HG02970 (cell line): ENCODE data around the gene REEP6.
"Not testable (repeated sequence)": the region's sequence is repeated elsewhere in the genome, so short reads cannot be mapped to it uniquely, and the experiment has no call there.

Experiments
- ATAC-seq: cut with Tn5 transposase; IDR thresholded peaks from one replicate; pipeline ENCODE4 v1.9.1; 2021; ENCODE audit warnings: mild to moderate bottlenecking, moderate library complexity, moderate number of reproducible peaks; ENCODE audit not compliant: unreplicated experiment, low FRiP score

The REEP6 gene

DNA sequence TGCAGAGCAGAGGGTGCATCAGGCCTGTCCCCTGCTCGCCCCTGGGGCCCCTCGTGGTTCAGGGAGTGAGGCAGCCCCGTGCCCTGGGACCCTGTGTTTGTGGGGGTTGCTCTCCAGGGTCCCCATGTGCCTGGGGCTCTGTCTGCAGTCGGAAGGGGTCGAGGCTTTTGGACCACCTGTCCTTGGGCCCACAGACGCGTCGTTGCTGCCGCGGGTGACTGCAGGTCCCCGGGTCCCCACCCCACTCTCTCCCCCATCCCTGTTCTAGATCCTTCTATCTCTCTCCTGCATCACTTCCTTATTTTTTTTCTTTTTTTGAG, 2.7 kb upstream of the REEP6 start:
- no peak for ATAC-seq

DNA sequence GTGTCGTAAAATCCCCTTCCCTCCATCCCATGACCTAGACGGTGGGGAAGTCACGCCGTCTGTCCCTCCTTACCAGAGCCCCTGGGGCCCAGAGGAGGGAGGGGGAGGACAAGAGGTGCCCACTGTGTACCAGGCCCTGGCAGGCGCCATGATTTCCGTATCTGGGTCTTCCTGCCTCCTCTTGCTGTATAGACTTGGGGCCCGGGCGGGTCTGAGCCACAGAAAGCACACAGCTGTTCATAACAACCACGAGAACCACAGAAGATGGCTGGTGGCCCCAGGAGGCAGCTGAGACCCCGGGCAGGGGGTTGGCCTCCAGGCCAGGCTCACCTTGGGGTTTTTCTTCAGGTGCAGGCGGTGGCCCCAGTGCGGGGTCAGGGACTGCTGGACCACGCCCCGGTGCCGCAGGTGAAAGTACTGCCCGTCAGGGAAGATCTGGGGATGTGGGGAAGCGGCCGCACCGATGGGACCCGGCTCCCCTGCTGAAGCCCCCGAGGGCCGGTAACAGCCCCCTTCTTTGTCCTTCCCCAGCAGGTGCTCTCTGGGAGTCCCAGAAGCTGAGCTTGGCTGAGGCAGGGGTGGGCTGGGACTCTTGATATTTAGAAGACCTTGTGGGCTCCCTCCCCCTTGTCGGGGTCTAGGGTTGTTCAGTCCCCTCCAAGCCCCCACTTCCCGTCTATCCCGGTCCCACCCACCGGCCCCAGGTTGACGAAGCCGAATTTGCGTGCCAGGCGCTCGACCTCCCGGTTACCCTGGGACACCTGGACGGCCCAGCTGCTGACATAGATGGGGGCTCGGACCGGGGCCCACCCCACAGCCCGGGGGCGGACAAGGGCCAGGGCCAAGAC, 1.3 kb upstream of the REEP6 start:
- no peak for ATAC-seq

DNA sequence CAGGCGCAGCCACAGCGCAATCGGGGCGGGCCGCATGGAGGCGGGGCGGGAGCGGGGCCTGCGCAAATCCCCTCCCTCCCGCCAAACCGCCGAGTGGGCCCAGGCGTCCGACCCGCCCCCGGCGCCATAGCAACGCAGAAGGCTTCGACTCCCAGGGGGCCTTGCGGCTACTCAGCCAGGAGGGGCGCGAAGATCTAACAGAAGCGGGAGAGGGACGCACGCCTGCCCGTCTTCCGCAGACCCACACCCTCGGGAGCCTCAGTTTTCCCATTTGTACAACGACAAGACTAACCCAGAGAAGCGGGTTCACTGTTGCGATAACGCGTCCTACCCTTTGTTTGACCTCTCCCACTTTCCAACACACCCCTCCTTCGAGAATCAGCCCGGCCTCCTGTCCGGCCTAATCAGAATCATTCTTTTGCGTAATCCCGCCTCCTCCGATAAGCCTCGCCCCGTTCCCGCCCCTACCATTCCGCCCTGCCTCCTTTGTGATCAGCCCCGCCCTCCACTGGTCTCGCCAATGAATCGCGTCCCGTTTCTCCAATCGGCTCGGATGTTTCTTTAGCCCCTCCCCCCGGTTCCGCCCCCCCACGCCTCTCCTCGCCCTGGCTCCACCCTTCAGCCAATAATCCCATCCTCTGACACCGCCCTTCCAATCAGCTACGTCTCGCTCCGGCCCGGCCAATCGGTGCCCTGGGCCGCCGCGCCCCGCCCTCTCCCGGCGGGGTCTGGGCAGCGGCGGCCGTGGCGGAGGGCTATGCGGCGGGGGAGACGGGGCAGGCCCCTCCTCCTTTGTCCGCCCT, 469 bp upstream of the REEP6 start, which contains the start of gene PCSK4:
PCSK4 (minus strand) TSS at position 40 of the 803 bp plus-strand sequence; CDS start at position 36, 4 bp downstream.
- ATAC-seq, result peak; percentile 82

DNA sequence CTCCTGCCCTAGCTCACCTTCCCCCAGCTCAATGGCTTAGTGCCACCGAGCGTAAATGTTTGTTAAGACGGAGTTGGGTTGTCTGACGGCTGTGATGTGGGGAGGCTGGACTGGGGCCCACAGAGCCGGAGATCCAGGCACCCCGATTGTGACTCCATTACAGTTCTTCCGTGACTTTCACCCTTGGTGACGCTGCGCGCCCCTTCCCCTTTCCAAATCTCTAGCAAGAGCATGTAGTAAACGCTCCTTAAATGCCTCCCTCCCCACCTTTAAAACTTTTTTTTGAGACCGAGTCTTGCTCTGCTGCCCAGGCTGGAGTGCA, 829 bp downstream of the REEP6 start:
- ATAC-seq, result no peak

DNA sequence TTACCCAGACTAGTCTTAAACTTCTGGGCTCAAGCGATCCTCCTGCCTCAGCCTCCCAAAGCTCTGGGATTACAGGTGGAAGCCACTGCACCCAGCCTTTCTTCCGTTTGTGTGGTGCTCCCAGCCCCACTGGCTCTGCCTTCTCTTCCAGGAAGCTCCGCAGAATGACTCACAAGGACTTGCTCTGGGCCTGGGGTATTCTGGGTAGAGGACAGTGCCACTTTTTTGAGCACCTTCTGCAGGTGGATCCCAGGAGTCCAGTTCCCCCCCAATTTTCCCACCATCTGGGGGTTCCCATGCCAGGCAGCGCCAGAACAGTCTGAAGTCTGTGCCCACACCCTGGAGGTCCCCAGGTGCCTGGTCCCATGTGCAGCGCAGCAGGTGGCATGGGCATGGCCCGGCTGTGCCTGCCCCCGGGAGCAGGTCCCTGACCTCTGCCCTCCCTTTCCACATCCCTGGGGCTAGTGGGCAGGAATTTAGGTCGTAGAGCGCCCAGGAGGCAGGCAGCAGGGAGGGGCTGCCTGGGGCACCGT, 1.6 kb downstream of the REEP6 start:
- ATAC-seq, result no peak

DNA sequence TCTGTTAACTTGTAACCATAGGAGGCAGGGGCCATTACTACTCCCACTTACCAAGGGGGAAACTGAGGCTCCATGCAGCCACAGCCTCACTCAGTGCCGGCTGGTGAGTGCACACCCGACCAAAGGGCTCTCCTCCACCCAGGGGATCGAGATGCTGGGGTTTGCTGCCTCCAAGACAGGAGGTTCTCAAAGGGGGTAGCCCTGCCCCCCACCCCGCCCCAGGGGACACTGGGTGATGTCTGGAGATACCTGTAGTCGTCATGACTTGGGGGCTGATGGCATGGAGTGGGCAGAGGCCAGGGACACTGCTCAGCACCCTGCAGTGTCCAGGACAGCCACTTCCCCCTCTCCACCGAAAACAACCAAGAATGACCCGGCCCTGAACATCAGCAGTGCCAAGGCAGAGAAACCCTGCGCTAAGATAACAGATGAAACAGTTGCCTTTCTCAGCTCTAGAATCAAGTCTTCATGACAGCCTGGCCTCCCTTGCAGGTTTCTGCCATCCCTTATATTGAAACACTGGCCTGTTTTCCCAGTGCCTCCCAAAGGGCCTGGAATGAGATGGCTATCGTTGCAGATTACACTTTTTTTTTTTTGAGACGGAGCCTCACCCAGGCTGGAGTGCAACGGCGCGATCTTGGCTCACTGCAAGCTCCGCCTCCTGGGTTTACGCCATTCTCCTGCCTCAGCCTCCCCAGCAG, 3.3 kb downstream of the REEP6 start:
- no peak for ATAC-seq

DNA sequence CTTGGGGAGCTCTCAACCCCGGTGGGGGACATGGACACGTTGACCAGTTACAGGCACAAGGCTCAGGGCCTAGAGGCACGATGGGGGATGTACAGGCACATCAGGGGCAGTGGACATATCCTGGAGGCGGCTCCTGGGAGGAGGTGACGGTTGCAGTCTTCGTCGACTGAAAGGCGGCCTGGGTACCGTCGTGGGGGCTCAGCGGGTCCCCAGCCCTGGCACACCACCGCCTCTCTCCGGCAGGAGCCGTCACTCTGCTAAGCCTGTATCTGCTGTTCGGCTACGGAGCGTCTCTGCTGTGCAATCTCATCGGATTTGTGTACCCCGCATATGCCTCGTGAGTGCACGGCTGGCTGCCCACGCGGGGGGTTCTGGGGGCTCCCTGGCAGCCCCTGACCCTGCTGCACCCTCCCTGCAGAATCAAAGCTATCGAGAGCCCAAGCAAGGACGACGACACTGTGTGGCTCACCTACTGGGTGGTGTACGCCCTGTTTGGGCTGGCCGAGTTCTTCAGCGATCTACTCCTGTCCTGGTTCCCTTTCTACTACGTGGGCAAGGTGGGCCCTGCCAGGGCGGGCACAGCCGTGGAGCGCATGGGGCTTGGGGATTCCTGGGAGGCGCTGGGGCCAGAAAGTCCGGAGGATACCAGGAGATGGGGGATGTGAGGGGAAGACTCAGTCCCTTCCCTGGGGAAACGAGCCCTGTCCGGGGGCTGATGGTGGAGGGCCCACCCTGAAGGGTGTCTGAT, 4.2 kb downstream of the REEP6 start:
- ATAC-seq, result no peak

DNA sequence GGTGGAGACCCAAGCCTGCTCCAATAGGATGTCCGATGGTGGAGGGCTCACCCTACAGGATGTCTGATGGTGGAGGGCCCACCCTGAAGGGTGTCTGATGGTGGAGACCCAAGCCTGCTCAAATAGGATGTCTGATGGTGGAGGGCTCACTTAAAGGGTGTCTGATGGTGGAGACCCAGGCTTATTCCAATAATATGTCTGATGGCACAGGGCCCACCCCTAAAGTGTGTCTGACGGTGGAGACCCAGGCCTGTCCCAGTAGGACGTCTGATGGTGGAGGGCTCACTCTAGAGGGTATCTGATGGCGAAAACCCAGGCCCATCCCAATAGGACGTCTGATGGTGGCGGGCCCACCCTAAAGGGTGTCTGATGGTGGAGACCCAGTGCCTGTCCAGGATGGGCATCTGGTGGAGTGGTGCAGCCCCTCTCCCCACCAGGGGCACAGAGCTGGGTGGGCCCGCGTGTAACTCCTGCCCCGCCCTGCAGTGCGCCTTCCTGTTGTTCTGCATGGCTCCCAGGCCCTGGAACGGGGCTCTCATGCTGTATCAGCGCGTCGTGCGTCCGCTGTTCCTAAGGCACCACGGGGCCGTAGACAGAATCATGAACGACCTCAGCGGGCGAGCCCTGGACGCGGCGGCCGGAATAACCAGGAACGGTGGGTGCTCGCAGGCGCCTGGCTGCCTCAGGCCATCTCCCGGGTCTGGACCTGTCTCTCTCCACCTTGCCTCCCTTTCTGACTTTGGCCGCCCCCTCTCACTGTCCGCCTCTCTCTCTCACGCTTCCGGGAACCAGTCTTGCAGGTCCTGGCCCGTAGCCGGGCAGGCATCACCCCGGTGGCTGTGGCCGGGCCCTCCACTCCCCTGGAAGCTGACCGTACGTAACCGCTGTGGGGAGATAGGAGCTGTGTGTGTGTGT, 5.1 kb downstream of the REEP6 start:
- no peak for ATAC-seq

DNA sequence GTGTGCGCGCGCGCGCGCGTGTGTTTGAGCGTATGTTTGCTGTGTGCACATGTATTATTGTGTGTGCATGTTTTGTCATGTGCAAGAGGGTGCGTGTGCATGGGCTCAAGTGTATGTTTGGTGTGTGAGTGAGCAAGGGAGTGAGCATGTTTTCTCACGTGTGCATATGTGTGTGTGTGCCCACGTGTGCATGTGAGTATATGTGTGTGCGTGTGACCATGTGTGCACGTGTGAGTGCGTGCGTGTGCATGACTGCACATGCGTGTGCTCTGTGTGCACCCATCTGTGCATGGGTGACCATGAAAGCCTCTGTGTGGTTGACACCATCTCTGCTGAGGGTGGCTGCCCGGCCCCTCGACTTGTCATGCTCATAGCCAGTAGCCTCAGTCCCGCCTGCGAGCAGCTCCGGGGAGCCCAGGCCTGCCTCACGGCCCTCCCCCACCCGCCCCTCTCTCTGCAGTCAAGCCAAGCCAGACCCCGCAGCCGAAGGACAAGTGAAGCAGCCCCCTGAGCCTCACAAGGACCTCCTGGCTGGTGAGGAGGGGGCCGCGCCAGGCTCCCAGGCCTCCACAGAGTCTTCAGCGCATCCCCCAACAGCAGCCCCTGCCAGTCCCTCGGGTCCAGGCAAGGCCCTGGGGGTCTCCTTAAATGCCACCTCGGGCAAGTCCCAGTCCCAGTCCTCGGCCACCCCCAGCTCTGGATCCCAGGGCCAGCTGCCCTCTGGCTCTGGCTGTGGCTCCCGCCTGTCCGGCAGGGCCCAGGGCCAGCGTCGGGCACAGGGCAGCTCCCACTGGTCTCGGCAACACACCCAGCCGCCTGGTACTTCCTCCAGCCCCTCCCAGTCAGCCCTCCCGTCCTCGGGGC, 6.0 kb downstream of the REEP6 start:
- ATAC-seq, result no peak

DNA sequence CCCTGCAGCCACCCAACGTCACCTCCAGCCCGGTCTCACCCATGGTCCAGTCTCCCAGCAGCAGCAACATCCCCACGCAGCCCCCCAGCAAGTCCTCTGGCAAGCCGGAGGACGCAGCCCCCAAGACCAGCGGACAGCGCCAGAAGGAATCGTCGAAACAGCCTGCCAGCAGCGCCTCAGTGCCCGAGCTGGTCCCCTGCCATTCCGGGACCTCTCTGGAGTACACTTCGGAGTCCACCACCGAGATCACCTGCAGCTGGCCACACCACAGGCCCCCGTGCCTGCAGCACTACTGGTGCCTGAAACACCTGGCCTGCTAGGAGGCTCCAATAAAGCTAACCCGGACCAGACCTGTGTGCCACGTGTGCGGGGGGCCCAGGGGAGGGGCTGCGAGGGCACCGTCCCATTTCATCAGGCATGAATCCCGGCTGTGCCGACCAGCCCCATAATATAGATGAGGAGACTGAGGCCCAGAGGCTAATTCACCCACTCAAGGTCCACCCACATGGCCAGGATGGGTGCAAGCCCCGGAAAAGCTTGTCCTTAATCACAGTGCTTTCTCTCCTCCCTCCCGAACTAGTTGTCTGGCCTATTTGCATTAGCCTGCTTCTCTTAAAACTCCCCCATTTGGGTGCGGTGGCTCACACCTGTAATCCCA, 6.7 kb downstream of the REEP6 start:
- no peak for ATAC-seq

DNA sequence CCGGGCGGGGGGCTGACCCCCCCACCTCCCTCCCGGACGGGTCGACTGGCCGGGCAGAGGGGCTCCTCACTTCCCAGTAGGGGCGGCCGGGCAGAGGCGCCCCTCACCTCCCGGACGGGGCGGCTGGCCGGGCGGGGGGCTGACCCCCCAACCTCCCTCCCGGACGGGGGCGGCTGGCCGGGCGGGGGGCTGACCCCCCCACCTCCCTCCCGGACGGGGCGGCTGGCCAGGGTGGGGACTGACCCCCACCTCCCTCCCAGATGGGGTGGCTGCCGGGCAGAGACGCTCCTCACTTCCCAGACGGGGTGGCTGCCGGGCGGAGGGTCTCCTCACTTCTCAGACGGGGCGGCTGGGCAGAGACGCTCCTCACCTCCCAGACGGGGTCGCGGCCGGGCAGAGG, 8.2 kb downstream of the REEP6 start:
- not testable (repeated sequence) for ATAC-seq

DNA sequence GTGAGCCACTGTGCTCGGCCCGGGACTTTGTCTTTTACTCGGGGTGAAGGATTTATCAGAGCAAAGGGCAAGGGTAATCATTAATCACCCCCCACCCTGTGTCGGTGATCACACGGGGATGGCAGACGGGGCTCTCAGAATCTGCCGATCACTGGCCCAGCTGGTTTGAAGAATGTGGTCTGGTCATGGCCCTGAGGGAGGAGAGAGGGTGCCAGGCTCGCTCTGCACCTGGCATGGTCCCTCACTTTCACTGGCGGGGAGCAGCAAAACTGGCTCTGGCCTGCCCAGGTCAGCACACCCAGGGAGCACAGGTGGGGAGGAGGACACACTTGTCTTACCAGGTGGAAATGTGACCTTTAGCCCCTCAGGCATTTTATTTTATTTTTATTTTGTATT, 10.2 kb downstream of the REEP6 start:
- ATAC-seq, result no peak

DNA sequence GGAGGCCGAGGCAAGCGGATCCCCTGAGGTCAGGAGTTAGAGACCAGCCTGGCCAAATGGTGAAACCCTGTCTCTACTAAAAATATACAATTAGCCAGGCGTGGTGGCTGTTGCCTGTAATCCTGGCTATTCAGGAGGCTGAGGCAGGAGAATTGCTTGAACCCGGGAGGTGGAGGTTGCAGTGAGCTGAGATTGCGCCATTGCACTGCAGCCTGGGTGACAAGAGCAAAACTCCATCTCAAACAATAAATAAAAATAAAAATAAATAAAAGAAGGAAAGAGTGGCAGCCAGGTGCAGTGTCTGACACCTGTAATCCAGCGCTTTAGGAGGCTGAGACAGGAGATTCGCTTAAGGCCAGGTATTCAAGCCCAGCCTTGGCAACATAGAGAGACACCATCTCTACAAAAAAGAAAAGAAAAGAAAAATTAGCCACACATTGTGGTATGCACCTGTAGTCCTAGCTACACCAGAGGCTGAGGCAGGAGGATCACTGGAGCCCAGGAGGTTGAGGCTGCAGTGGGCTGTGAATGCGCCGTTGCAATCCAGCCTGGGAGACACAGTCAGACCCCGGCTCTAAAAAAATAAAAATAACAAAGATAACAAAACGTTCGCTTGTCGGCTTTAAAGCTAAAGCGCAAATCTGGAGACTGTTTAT, 11.6 kb downstream of the REEP6 start:
- no peak for ATAC-seq

DNA sequence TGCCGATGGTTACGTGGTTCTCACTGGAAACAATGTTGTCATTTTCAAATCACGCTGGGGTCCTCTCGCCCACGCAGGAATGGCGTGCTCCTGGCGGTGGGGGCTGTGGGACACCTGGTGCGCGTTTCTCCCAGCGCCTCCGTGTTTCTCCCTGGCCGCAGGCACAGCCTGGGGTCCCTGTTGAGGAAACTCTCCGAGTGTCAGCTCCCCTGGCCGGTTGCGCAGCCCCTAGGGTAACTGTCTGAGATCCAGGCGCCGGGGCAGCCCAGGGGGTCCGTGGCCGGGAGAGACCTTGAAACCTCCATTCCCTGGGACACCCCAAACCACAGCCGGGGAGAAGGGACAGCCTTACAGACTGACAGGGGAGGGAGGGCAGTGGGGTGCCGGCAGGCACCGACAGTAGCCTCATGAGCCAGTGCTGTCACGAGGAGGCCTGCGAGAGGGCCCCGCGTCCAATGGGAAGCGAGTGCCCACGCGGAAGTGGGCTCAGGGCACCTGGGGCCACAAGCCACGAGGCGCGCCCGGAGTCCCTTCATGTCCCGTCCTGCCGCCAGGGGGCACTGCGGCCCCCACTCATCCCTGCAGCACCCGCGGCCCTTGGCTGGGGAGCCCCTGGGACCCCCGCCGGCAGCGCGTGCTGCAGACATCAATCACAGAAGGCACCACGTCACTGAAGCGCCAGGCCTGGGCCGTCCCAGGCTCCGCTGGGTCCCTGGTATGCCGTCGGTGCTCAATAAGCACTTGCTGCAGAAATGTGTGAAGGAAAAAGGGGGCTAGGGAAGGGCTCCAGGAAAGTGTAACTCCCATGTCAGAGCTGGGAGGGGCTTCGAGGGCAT, 12.3 kb downstream of the REEP6 start:
- no peak for ATAC-seq

DNA sequence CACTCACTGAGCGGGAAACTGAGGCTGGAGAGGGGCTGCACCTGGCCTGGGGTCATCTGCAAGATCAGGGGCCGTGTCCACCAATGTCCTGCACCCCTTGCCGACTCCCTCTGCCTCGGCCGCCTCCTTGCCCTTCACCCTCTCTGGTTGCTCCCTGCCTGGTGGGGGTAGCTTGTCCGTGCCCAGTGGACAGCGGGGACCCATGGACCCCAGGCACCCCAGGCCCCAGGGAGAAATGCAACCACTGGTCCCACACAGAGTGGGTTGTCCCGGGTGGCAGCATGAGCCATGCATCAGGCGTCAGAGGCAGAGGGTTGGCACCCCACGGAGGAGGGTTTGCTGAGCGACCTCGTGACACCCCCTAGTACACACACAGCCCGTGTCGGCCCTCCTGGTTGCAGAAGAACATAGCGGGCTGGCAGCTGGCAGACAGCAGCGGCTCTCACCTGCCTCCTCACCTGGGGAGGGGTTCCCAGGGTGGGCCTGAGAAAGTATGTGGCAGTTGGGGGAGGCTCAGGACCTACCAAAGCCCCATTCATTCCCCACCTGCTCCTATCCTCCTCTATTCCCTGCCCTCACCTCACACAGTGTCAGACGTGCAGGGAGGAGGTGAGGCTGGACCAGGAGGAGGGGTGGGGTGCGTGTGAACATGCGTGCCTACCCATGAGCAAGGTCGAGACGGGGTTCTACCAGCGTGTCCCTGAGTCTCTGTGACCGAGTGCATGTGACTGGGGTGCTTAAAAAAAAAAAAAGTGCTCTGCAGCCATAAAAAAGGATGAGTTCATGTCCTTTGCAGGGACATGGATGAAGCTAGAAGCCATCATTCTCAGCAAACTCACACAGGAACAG, 13.2 kb downstream of the REEP6 start:
- no peak for ATAC-seq

DNA sequence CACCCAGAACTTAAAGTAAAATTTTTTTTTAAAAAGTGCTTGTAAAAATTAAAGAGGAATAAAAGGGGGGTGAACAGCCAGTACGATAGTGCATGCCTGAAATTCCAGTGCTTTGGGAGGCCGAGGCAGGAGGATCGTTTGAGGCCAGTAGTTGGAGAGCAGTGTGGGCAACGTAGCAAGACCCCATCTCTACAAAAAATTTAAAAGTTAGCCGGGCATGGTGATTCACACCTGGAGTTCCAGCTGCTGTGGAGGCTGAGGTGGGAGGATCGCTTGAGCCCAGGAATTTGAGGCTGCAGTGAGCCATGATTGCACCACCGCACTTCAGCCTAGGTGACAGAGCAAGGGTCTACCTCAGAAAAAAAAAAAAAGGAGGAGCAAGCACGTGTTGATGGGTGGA, 14.0 kb downstream of the REEP6 start:
- no peak for ATAC-seq
